Neuron (in vitro differentiated cells): ENCODE measurements around the gene CPPED1.

Experiments
- H2AFZ ChIP-seq: one replicate; pipeline ENCODE4 v1.6.1; 2013; ENCODE audit warnings: low read depth, mild to moderate bottlenecking, inconsistent platforms, low read length, moderate library complexity
- H3K27me3 ChIP-seq: one replicate; pipeline ENCODE4 v1.6.1; 2013; ENCODE audit warnings: low read length; ENCODE audit not compliant: insufficient read depth
- H3K36me3 ChIP-seq: one replicate; pipeline ENCODE4 v1.6.1; 2013; ENCODE audit warnings: low read length; ENCODE audit not compliant: insufficient read depth
- H3K4me1 ChIP-seq: one replicate; pipeline ENCODE4 v1.6.1; 2013; ENCODE audit warnings: low read length; ENCODE audit not compliant: insufficient read depth
- H3K4me3 ChIP-seq: 2 replicates; pipeline ENCODE4 v1.5.1; 2013; ENCODE audit warnings: mild to moderate bottlenecking, low read length, moderate library complexity
- H3K9me3 ChIP-seq: one replicate; pipeline ENCODE4 v1.6.1; 2013; ENCODE audit warnings: low read length

Gene CPPED1

DNA sequence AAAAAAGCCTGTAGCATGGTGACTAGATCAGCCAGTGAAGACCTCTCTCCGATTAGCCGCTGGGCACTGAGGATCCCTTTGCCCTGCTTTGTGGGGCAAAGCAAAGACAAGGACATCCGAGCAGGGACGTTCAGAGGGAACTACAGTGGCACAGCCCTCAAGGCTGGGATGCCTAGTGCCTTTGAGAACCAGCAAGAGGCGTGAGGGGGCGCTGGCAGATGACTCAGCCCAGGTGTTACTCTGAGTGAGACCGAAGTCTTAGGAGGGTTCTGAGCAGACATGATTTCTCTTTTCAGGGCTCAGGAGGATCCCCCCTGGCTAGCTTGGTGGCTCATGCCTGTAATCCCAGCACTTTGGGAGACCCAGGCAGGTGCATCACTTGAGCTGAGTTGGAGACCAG is 178.6 kb downstream of the CPPED1 start:
- peaks cover 4% of the 10 kb centered on the region for H3K27me3 ChIP-seq
- H3K9me3 ChIP-seq, result no peaks in the 10 kb centered on the region
- no peak overlapping the region for H3K4me3 ChIP-seq
- H3K36me3 ChIP-seq, result no peaks in the 10 kb centered on the region
- H3K4me1 ChIP-seq, result no peaks in the 10 kb centered on the region
- no peak overlapping the region for H2AFZ ChIP-seq

DNA sequence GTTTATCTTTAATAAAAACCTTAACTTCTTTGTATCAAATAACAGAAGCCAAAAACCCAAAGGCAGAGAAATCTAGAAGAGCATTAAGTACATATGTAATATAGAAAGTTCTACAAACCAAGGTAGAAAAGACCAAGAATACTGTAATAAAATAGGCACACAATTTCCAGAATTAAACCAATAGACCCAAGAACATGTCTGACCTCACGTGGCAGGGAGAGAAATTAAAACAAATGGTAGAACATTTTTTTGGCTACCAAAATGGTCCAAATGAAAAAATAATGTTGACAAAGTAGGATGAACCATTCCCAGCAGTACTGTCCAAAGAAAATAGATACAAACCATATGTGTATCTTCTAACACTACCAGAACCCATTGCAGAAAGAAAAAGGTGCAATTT is 183.5 kb downstream of the CPPED1 start:
- Histone ChIP-seq H3K9me3 (no peaks in the 10 kb centered on the region), H3K4me1 (no peaks in the 10 kb centered on the region), H2AFZ (no peak overlapping the region), H3K36me3 (no peaks in the 10 kb centered on the region), H3K4me3 (no peak overlapping the region), H3K27me3 (peaks cover 4% of the 10 kb centered on the region)

DNA sequence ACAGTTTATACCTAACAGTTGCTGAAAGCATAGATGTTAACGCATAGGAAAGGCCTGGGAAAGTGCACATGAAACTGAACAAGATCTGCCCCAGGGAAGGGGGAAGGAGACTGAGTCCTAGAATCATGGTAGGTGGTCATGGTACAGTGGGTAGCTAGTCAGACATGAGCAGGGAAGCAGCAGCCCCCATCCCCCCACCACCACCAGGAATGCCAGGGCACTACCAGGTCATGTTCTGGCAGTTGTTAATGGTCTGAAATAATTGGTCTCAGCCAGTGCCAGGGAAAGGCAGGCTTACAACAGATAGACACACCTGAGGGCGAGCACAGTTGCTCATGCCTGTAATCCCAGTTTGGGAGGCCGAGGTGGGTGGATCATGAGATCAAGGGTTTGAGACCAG is 185.2 kb downstream of the CPPED1 start:
- no peak overlapping the region for H3K4me3 ChIP-seq
- no peak overlapping the region for H2AFZ ChIP-seq
- H3K36me3 ChIP-seq, result no peaks in the 10 kb centered on the region
- no peaks in the 10 kb centered on the region for H3K9me3 ChIP-seq
- no peaks in the 10 kb centered on the region for H3K4me1 ChIP-seq
- H3K27me3 ChIP-seq, result no peaks in the 10 kb centered on the region

DNA sequence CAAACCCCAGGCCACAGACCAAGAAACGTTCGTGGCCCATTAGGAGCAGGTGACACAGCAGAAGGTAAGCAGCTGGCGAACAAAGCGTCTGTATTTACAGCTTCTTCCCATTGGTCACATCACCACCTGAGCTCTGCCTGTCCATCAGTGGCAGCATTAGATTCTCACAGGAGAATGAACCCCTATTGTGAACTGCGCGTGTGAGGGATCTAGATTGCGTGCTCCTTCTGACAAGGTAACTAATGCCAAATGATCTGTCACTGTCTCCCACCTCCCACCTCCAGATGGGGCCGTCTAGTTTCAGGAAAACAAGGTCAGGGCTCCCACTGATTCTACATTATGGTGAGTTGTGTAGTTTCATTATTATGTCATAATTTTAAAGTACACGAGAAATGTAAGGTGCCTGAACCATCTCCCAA is 186.3 kb downstream of the CPPED1 start:
- Histone ChIP-seq H3K36me3 (no peaks in the 10 kb centered on the region), H3K9me3 (peaks cover 2% of the 10 kb centered on the region), H3K27me3 (no peaks in the 10 kb centered on the region), H2AFZ (no peak overlapping the region), H3K4me3 (no peak overlapping the region), H3K4me1 (no peaks in the 10 kb centered on the region)

DNA sequence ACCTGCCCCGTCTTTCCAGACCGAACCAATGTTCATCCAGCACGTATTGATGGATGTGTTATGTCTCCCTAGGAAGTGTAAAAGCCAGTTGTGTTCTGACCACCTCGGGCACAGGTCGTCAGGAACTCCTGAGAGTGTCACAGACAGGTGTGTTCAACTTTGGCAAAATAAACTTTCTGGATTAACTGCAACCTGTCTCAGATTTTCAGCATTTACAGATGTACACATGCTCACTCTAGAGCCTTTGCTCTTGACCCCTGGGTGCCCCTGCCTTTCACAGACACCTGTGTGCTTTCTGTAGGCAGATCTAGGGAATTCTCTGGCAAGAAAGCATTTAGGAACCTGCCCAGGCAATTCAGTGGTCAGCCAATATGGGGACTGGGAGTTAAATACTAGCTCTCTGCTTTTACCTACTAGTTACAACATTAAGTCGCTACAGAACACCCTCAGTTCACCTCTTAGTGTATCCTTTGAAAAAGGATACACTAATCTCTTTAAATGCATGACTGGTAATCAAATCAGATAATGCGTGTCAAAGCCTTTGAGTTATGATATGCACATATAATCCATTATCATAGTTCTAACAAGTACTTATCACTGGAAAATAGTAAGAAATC is 188.9 kb downstream of the CPPED1 start:
- H2AFZ ChIP-seq, result no peak overlapping the region
- H3K4me1 ChIP-seq, result no peaks in the 10 kb centered on the region
- H3K9me3 ChIP-seq, result peaks cover 2% of the 10 kb centered on the region
- H3K4me3 ChIP-seq, result no peak overlapping the region
- no peaks in the 10 kb centered on the region for H3K36me3 ChIP-seq
- no peaks in the 10 kb centered on the region for H3K27me3 ChIP-seq

DNA sequence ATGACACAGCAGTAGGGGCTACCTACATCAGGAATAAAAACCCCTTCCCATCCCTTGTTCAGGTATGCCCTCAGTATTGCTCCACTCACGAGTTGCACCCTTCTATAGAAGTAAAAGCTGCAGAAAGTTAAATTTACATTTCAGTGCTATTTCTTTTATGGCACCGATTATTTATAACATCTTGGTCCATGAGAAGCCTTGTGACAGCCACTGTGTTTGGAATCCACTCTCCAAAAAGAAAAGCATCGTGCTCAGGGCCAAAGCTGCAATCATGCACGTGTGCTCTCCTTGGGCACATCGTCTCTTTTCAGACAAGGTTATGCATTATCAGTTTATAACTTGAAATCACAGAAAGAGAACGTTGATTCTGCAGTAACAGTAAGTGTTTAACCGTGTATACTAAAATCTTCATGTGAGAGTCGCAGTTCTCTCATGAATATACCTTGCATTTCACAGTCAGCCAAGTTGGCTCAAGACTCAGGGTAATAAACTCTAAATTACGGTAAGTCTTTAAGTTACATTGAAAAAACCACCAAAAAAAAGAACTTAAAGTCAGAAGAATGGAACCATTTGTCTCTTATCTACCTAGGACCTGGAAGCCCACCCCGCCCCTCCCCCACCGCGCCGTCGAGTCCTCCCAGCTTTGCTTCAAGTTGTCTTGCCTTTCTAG is 189.6 kb downstream of the CPPED1 start:
- Histone ChIP-seq H3K4me1 (no peaks in the 10 kb centered on the region), H3K9me3 (peaks cover 2% of the 10 kb centered on the region), H2AFZ (no peak overlapping the region), H3K36me3 (no peaks in the 10 kb centered on the region), H3K4me3 (no peak overlapping the region), H3K27me3 (no peaks in the 10 kb centered on the region)

DNA sequence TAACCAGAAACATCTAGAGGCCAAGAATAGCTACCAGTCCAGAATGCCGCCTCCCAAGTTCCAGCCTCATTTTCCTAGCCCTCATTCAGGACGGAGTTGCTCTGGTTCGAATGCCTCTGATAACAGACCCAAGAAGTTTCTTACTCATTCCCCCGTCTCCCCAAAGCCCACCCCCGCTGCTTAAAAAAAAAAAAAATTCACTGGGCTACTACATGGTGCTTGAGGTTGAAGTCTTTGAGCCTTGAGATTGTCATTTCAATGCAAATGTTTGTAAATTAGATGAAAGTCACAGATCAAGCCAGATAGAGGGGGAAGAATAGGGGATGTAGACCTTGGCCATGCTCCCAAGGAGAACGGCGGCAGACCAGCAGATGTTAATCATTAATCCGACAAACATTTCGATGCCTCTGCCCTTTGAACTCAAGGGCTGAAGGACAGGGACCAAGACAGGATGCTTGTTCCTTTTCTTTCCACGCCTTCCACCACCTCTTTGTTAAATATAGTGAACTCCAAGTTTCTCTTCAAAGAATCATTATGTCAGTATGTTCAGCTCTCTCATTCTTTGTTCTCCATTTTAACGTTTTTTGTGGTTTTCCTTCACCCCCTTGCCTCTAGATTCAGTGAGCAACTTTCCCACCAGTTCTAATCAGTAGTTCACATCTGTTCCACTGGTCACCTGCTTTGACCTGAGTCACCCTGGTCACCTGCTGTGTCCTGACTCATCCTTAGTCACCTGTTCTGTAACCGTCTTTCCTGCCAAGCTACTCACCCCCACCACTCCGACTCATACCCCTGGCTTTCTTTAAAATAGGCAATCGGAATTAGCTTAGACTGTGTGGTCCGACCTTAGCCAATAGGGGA is 190.3 kb downstream of the CPPED1 start:
- H3K9me3 ChIP-seq, result peaks cover 2% of the 10 kb centered on the region
- no peak overlapping the region for H2AFZ ChIP-seq
- no peaks in the 10 kb centered on the region for H3K27me3 ChIP-seq
- no peaks in the 10 kb centered on the region for H3K36me3 ChIP-seq
- H3K4me3 ChIP-seq, result no peak overlapping the region
- no peaks in the 10 kb centered on the region for H3K4me1 ChIP-seq

DNA sequence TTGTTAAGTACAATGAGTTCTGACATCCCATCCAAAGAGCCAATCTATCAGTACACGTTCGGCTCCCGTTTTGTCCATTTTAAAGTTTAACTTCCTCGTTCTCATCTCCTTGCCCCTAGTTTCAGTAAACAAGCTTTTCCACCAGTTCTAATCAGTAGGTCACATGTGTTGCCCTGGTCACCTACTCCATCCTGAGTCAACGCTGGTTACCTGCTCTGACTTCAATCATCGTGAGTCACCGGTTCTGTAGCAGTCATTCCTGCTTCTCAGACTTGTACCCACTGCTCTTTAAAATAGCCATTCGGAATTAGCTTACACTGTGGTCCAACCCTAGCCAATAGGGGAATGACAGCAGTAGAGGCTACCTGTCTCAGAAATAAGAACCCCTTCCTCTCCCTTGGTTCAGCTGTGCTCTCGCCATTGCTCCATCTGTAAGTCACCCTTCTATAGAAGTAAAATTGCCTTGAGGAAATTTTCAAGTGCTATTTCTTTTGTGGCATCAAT is 191.0 kb downstream of the CPPED1 start:
- H3K9me3 ChIP-seq, result peaks cover 2% of the 10 kb centered on the region
- no peaks in the 10 kb centered on the region for H3K4me1 ChIP-seq
- H3K36me3 ChIP-seq, result no peaks in the 10 kb centered on the region
- no peak overlapping the region for H3K4me3 ChIP-seq
- H3K27me3 ChIP-seq, result no peaks in the 10 kb centered on the region
- no peak overlapping the region for H2AFZ ChIP-seq

DNA sequence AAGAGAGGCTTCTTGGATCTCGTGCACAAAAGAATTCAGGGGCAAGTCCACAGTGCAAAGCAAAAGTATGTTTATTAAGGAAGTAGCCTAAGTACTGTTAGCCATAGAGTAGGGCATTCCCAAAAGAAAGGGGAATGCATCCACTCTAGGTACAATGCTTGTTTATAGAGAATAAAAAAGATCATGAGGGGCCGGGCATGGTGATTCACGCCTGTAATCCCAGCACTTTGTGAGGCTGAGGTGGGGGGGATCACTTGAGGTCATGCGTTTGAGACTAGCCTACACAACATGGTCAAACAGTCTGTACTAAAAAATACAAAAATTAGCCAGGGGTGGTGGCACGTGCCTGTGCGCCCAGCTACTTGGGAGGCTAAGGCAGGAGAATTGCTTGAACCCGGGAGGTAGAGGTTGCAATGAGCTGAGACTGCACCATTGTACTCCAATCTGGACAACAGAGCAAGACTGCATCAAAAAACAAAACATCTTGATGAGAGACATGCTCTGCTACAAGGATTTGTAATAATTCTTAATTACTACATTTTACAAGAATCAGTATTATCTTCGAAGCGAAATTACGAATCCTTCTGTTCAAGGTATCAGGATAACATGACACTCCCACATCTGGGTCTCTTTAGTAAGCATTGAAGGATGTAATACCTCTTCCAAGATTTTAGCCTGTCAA is 191.6 kb downstream of the CPPED1 start:
- Histone ChIP-seq H3K4me3 (no peak overlapping the region), H3K9me3 (peaks cover 2% of the 10 kb centered on the region), H3K27me3 (no peaks in the 10 kb centered on the region), H3K36me3 (no peaks in the 10 kb centered on the region), H2AFZ (no peak overlapping the region), H3K4me1 (no peaks in the 10 kb centered on the region)

DNA sequence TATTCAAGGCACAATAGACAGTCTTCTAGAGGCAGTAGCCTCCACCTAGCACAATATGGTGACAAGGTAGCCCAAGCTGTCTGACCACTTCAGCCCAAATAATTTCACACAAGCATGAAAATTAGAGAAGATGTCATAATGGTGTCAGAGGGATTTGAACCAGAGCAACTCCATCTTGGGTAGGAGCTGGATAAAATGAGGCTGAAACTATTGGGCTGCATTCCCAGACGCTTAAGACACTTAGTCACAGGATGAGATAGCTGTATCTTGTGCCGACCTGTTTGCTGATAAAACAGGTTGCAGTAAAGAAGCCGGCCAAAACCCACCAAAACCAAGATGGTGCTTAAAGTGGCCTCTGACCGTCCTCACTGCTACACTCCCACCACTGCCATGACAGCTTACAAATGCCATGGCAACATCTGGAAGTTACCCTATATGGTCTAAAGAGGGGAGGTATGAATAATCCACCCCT is 192.6 kb downstream of the CPPED1 start:
- peaks cover 2% of the 10 kb centered on the region for H3K9me3 ChIP-seq
- H3K4me1 ChIP-seq, result no peaks in the 10 kb centered on the region
- H2AFZ ChIP-seq, result no peak overlapping the region
- H3K4me3 ChIP-seq, result no peak overlapping the region
- H3K36me3 ChIP-seq, result no peaks in the 10 kb centered on the region
- no peaks in the 10 kb centered on the region for H3K27me3 ChIP-seq

DNA sequence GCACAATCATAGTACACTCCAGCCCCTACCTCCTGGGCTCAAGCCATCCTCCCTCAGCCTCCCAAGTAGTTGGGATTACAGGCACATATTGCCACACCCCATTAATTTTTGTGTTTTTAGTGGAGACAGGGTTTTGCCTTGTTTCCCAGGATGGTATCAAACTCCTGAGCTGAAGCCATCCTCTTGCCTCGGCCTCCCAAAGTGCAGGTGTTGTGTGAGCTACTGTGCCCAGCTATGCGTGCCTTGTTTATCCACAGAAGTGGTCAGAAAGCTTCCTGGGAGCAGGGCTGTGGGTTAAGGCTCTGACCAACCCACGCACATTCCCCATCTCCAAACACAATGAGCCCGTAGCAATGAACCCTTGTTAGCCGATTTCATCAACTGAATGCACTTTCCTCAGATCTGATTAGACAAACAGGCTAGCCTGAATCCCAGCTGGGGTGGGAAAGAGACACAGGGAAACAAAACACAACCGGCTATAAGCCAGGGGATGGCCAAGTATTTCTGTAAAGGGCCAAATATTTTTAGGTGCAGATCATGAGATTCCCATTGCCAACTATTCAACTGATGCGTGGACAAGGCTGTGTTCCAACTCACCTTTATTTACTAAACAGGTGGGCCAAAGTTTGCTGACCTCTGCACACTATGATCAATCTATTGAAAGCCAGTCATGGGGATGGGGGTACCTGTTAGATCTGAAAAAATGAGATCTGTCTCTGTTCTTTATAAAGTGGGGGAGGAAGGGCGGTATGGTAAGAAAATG is 193.6 kb downstream of the CPPED1 start:
- H3K36me3 ChIP-seq, result no peaks in the 10 kb centered on the region
- H3K9me3 ChIP-seq, result peaks cover 2% of the 10 kb centered on the region
- no peak overlapping the region for H3K4me3 ChIP-seq
- no peak overlapping the region for H2AFZ ChIP-seq
- no peaks in the 10 kb centered on the region for H3K4me1 ChIP-seq
- H3K27me3 ChIP-seq, result no peaks in the 10 kb centered on the region
